ENCODE data around the gene MYO7B.

MYO7B gene

DNA sequence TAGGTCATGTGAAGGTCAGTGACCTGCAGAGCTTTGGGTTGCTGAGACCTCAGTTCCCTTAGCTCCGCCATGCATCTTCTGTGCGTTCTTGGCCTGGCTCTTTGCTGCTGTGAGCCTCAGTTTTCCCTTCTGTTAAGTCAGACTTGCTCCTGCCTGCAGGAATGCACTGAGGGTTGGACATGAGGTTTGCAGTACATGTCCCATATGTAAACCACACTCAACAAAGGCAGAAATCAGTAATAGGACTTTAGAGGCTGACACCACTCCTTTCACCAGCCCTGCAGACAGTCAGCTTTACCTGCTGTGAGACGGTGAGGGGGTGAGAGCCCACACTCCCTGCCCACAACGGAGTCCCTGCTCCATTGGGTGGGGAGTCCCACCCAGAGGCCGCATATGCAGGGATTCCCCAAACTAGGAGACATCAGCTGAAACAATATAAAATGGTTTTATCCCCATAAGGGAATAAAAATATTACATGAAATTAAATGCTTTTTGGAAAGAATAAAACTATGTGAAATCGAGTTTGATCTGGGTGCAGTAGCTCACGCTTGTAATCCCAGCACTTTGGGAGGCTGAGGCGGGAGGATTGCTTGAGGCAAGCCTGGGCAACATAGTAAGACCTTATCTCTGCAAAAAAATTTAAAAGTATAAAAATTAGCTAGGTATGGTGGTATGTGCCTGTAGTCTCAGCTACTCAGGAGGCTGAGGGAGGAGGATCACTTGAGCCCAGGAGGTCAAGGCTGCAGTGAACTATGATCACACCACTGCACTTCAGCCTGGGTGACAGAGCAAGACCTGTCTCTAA is 55.1 kb downstream of the MYO7B start:
- Histone ChIP-seq H3K4me3 (ENCODE audit: low read length) (no peak overlapping the region), H3K4me1 (ENCODE audit: control insufficient read depth, insufficient read depth, low read length) (no peaks in the 10 kb centered on the region), H3K9ac (ENCODE audit: low read length) (no peak overlapping the region), H3K27ac (ENCODE audit: low read depth, low read length) (no peak overlapping the region), H3K36me3 (ENCODE audit: control insufficient read depth, insufficient read depth, low read length) (peaks cover 2% of the 10 kb centered on the region), H3K27me3 (ENCODE audit: control insufficient read depth, insufficient read depth, low read length) (no peaks in the 10 kb centered on the region)

DNA sequence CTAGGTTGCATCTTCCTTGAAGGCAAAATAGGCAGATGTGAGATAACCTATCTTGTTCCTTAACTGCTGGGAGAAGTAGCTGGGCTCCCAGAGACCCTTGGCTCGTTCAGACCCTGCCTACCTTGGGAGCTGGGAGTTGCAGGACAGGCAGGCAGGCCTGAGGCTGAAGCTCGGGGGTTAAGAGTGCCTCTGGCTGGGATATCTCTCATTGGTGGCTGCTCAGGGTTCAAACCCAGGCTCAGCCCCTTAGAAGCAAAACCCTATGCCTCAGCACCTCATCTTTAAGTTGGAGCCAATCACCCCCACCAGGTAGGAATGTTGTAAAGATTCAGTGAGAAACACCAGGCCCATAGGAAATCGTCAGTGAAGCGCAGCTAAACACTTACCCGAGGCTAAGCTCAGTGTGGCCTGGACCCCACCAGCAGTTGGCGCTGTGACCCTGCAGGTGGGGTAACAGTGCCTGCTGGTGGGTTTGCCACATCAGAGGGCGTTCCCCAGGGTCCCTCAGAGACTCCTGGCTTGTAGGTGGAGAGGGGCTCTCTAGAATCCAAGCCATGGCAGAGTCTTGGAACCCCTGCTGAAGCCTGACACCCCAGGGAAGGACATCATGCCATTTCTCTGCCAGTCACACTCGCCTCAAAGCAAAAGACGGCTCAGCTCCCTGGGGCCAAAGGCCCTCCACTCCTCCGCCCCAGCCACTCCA is 55.9 kb downstream of the MYO7B start:
- Histone ChIP-seq H3K36me3 (ENCODE audit: control insufficient read depth, insufficient read depth, low read length) (peaks cover 2% of the 10 kb centered on the region), H3K9ac (ENCODE audit: low read length) (no peak overlapping the region), H3K27me3 (ENCODE audit: control insufficient read depth, insufficient read depth, low read length) (no peaks in the 10 kb centered on the region), H3K27ac (ENCODE audit: low read depth, low read length) (no peak overlapping the region), H3K4me3 (ENCODE audit: low read length) (no peak overlapping the region), H3K4me1 (ENCODE audit: control insufficient read depth, insufficient read depth, low read length) (no peaks in the 10 kb centered on the region)

DNA sequence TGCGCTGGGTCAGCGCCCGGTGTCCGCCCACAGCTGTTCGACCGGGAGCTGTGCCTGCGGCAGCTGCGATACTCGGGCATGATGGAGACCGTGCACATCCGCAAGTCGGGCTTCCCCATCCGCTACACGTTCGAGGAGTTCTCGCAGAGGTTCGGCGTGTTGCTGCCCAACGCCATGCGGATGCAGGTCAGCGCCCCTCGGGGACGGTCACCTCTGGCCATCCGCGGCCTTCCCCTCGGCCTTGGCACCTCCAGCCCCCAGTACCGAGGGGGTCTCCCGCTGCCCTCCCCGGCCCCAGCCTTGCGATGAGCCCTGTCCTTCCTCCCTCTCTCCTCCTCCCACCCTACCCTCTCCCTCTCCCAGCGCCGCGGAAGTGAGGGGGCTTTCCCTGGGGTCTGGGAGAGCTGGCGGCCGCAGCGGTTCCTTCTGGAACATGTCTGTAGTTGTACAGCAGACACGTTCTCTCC is 57.3 kb downstream of the MYO7B start:
- Histone ChIP-seq H3K27me3 (ENCODE audit: control insufficient read depth, insufficient read depth, low read length) (no peaks in the 10 kb centered on the region), H3K9ac (ENCODE audit: low read length) (no peak overlapping the region), H3K4me1 (ENCODE audit: control insufficient read depth, insufficient read depth, low read length) (no peaks in the 10 kb centered on the region), H3K36me3 (ENCODE audit: control insufficient read depth, insufficient read depth, low read length) (peaks cover 2% of the 10 kb centered on the region), H3K4me3 (ENCODE audit: low read length) (no peak overlapping the region), H3K27ac (ENCODE audit: low read depth, low read length) (no peak overlapping the region)

DNA sequence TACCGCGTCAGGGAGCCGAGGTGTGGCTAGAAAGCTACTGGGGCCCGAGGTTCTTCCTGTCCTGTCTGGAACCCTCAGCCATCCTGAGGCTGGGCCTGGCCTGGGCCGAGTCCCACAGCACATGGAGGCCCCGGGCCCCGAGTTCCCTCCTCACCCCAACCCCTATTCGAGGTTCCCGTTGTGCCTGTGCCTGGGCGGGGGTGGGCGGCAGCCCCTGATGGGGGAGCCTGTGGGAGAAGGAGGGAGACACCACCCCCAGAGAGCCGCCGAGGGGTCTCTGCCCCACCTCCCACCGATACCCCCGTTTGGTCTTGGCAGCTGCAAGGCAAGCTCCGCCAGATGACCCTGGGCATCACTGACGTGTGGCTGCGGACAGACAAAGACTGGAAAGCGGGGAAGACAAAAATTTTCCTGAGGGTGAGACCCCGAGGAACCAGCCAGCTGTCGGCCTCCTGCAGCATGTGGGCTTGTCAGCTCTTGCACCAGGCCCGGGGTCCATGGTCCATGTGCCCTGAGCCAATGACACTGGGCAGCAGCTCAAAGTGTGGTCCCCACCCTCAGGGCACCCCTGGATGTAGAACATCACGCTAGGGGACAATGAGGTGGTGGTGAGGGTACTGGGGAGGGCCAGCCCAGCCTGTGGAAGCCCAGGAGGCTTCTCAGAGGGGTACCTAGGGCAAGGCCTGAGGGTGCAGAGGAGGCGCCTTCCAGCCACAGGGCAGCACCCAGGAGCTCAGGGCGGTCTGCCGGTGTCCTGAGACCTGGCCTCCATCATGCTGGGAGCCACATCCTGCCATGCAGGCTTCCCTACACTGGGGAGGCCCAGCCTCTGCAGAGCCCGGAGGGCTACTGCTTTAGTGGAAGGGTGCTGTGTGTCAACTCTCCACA is 58.0 kb downstream of the MYO7B start:
- Histone ChIP-seq H3K27ac (ENCODE audit: low read depth, low read length) (no peak overlapping the region), H3K4me1 (ENCODE audit: control insufficient read depth, insufficient read depth, low read length) (no peaks in the 10 kb centered on the region), H3K36me3 (ENCODE audit: control insufficient read depth, insufficient read depth, low read length) (peaks cover 2% of the 10 kb centered on the region)

DNA sequence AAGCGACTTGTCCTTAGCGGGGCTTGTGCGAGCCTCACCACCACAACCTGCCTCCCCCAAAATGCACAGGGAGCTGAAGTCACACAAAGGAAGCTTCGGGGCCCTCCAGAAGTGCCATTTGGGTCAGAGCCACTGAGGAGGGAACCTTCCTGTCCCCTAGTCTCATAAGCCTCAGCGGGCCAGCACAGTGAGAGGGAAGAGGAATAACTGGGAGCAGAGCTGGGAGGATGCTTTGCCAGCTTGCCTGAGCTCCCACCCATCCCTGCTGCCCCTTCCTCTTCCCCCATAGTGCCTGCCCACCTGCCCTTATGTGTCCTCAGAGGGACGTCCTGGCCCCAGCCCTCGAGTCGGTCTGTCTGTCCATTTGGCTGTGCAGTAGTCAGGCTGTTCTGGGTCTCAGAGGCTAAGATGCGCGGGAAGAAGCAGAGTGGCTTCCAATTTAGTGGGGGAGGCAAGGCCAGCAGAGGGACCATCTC is 58.7 kb downstream of the MYO7B start:
- no peak overlapping the region for H3K9ac ChIP-seq (ENCODE audit: low read length)
- no peak overlapping the region for H3K27ac ChIP-seq (ENCODE audit: low read depth, low read length)
- no peaks in the 10 kb centered on the region for H3K4me1 ChIP-seq (ENCODE audit: control insufficient read depth, insufficient read depth, low read length)
- no peak overlapping the region for H3K4me3 ChIP-seq (ENCODE audit: low read length)
- peaks cover 2% of the 10 kb centered on the region for H3K36me3 ChIP-seq (ENCODE audit: control insufficient read depth, insufficient read depth, low read length)
- no peaks in the 10 kb centered on the region for H3K27me3 ChIP-seq (ENCODE audit: control insufficient read depth, insufficient read depth, low read length)

More for the DNA sequence above, 58.0 kb downstream of the MYO7B start:
- H3K4me3 ChIP-seq (ENCODE audit: low read length) = no peak overlapping the region
- no peak overlapping the region for H3K9ac ChIP-seq (ENCODE audit: low read length)
- no peaks in the 10 kb centered on the region for H3K27me3 ChIP-seq (ENCODE audit: control insufficient read depth, insufficient read depth, low read length)

DNA sequence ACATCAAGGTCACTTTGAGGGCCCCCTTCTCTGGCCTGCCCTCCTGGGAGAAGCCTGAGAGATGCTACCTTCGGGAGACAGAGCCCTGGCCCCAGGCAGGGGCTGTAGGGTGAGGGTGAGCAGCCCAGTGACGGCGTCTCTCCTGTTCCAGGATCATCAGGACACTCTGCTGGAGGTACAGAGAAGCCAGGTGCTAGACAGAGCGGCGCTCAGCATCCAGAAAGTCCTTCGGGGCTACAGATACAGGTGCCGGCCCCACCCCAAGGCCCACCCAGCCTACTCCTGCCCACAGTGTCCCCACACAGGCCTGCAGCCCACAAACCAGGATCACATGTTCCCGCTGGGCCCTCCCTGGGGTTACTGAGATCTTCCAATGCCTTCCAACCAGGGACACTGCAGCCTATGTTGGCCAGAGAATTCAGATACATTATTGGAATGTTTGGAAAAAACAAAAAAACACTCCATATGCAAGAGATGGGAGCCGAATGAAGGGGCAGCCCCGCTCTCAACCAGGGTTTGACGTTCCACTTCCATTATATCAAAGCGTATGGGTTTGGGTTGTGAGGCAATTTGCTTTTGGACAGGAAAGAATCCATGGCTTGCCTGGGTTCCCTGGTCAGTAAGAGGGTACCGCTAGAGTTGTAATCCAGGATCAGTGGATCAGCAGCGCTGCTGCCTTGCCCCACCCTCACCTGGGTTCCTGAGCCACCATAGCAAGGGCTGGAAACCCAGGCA is 61.0 kb downstream of the MYO7B start:
- Histone ChIP-seq H3K36me3 (ENCODE audit: control insufficient read depth, insufficient read depth, low read length) (peaks cover 2% of the 10 kb centered on the region), H3K4me3 (ENCODE audit: low read length) (no peak overlapping the region), H3K27me3 (ENCODE audit: control insufficient read depth, insufficient read depth, low read length) (no peaks in the 10 kb centered on the region), H3K9ac (ENCODE audit: low read length) (no peak overlapping the region), H3K4me1 (ENCODE audit: control insufficient read depth, insufficient read depth, low read length) (no peaks in the 10 kb centered on the region), H3K27ac (ENCODE audit: low read depth, low read length) (no peak overlapping the region)

DNA sequence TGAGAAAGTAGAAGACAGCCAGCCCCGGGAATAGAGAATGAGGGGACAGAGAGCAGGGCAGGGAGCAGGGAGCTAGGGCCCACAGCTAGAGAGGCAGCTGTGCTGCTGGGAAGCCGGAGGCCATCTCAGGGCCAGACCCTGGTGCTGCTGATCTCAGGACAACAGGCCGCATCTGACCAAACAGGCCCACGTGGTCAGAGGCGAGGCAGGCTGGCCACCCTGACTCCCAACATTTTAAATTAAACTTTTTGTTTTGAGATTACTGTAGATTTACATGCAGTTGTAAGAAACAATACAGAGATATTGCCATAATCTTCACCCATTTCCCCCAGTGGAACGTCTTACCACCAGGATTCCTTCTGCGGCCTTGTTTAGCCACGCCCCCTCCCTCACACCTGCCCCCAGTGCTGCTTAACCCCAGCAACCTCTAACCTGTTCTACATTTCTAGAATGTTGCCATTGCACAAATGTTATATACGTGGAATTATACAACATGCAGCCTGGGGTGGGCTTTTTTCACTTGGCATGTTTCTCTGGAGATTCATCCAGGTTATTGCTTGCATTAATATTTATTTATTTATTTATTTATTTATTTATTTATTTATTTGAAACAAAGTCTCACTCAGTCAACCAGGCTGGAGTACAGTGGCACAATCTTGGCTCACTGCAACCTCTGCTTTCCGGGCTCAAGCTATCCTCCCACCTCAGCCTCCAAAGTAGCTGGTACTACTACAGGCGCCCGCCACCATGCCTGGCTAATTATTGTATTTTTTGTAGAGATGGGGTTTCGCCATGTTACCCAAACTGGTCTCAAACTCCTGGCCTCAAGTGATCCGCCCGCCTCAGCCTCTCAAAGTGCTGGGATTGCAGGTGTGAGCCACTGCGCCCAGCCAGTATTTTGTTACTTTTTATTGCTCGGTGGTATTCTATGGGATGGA is 61.8 kb downstream of the MYO7B start:
- Histone ChIP-seq H3K4me3 (ENCODE audit: low read length) (no peak overlapping the region), H3K27me3 (ENCODE audit: control insufficient read depth, insufficient read depth, low read length) (no peaks in the 10 kb centered on the region), H3K27ac (ENCODE audit: low read depth, low read length) (no peak overlapping the region), H3K36me3 (ENCODE audit: control insufficient read depth, insufficient read depth, low read length) (peaks cover 2% of the 10 kb centered on the region), H3K9ac (ENCODE audit: low read length) (no peak overlapping the region), H3K4me1 (ENCODE audit: control insufficient read depth, insufficient read depth, low read length) (no peaks in the 10 kb centered on the region)

DNA sequence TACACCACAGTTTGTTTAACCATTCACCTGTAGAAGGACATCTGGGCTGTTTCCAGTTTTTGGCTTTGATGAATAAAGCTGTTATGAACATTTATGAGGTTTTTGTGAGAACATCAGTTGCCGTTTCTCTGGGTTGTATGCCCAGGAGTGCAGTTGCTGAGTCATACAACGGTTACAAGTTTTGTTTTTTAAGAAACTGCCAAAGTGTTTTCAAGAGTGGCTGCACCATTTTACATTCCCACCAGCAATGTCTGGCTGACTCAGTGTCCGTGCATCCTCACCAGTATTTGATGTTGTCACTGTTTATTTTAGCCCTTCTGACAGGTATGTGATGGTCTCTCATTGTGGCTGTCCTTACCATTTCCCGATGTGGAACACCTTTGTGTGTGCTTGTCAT is 62.5 kb downstream of the MYO7B start:
- Histone ChIP-seq H3K27ac (ENCODE audit: low read depth, low read length) (no peak overlapping the region), H3K4me3 (ENCODE audit: low read length) (no peak overlapping the region), H3K27me3 (ENCODE audit: control insufficient read depth, insufficient read depth, low read length) (no peaks in the 10 kb centered on the region), H3K4me1 (ENCODE audit: control insufficient read depth, insufficient read depth, low read length) (no peaks in the 10 kb centered on the region), H3K9ac (ENCODE audit: low read length) (no peak overlapping the region), H3K36me3 (ENCODE audit: control insufficient read depth, insufficient read depth, low read length) (peaks cover 2% of the 10 kb centered on the region)

DNA sequence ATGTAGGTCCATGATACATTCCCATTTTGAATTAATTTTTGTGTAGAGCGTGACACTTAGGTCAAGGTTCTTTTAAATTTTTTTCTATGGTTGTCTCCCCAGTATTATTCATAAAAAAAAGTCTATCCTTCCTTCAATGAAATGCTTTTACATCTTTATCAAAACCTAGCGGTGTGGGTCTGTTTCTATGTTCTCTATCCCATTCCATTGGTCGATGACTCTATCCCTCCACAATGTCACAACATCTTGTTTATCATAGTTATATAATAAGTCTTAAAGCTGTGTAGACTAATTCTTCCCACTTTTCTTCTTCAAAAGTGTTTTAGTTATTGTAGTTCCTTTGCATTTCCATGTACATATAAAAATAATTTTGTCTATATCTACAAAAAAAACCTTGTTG is 63.2 kb downstream of the MYO7B start:
- no peaks in the 10 kb centered on the region for H3K27me3 ChIP-seq (ENCODE audit: control insufficient read depth, insufficient read depth, low read length)
- no peak overlapping the region for H3K4me3 ChIP-seq (ENCODE audit: low read length)
- no peaks in the 10 kb centered on the region for H3K4me1 ChIP-seq (ENCODE audit: control insufficient read depth, insufficient read depth, low read length)
- peaks cover 2% of the 10 kb centered on the region for H3K36me3 ChIP-seq (ENCODE audit: control insufficient read depth, insufficient read depth, low read length)
- no peak overlapping the region for H3K27ac ChIP-seq (ENCODE audit: low read depth, low read length)
- H3K9ac ChIP-seq (ENCODE audit: low read length) = no peak overlapping the region

DNA sequence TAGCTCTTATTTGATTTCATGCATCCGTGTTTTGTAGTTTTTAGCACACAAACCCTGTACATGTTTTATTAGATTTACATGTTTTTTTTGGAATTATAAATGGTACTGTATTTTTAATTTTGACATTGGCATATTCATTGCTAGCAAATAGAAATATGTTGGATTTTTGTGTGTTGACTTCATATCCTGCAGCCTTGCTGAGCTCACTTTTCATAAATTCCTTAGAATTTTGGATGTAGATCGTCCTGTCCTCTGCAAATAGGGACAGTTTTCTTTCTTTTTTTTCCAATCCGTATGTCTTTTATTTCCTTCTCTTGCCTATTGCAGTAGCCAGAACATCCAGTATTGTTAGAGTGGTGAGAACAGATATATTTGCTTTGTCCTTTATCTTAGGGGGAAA is 63.7 kb downstream of the MYO7B start:
- H3K4me1 ChIP-seq (ENCODE audit: control insufficient read depth, insufficient read depth, low read length) = no peaks in the 10 kb centered on the region
- H3K36me3 ChIP-seq (ENCODE audit: control insufficient read depth, insufficient read depth, low read length) = no peaks in the 10 kb centered on the region
- H3K27me3 ChIP-seq (ENCODE audit: control insufficient read depth, insufficient read depth, low read length) = no peaks in the 10 kb centered on the region
- no peak overlapping the region for H3K4me3 ChIP-seq (ENCODE audit: low read length)
- H3K9ac ChIP-seq (ENCODE audit: low read length) = no peak overlapping the region
- no peak overlapping the region for H3K27ac ChIP-seq (ENCODE audit: low read depth, low read length)

DNA sequence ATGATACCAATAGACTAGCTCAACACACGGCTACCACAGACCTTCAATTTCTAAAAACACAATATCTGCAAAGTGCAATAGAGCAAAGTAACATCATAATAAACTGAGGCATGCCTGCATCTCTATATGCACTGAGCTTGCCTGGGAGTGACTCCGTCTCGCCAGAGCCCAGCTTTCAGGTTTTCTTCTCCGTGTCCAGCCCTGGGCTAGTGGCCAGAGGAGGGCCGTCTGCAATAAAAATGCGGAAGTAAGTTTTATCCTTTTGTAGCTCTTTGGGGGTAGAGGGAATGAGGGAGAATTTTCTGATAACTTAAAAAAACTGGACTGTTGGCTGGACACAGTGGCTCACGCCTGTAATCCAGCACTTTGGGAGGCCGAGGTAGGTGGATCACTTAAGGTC is 69.5 kb downstream of the MYO7B start:
- Histone ChIP-seq H3K27ac (ENCODE audit: low read depth, low read length) (no peak overlapping the region), H3K4me3 (ENCODE audit: low read length) (no peak overlapping the region), H3K4me1 (ENCODE audit: control insufficient read depth, insufficient read depth, low read length) (no peaks in the 10 kb centered on the region), H3K36me3 (ENCODE audit: control insufficient read depth, insufficient read depth, low read length) (no peaks in the 10 kb centered on the region), H3K9ac (ENCODE audit: low read length) (no peak overlapping the region), H3K27me3 (ENCODE audit: control insufficient read depth, insufficient read depth, low read length) (no peaks in the 10 kb centered on the region)
